H9 (cell line): ENCODE measurements around the gene NDUFAF4. TPM values are rescaled to one million over a fixed set of nuclear protein-coding genes. Genes with fewer than 3 reads are reported as not detected.

Experiments
- DNase-seq: peaks from one replicate; pipeline ENCODE4 v3.0.0-alpha.2; 2017
- H2AFZ ChIP-seq: one replicate; pipeline ENCODE4 v1.6.1; 2013; ENCODE audit warnings: mild to moderate bottlenecking, low read length, control low read depth, moderate library complexity
- H2AK5ac ChIP-seq: 2 replicates; pipeline ENCODE4 v1.6.1; 2013; ENCODE audit warnings: low read length, control low read depth, mixed read lengths; ENCODE audit not compliant: insufficient read length
- H2BK120ac ChIP-seq: one replicate; pipeline ENCODE4 v1.6.1; 2013; ENCODE audit warnings: low read depth, mild to moderate bottlenecking, low read length, control low read depth, inconsistent platforms; ENCODE audit not compliant: poor library complexity, severe bottlenecking
- H2BK12ac ChIP-seq: 2 replicates; pipeline ENCODE4 v1.6.1; 2013; ENCODE audit warnings: low read length, control low read depth, mixed read lengths, low read depth; ENCODE audit not compliant: insufficient read length
- H2BK15ac ChIP-seq: 2 replicates; pipeline ENCODE4 v1.6.1; 2013; ENCODE audit warnings: low read depth, low read length, control low read depth
- H2BK20ac ChIP-seq: one replicate; pipeline ENCODE4 v1.6.1; 2013; ENCODE audit warnings: low read depth, mild to moderate bottlenecking, low read length, control low read depth, inconsistent platforms; ENCODE audit not compliant: poor library complexity, severe bottlenecking
- H2BK5ac ChIP-seq: 2 replicates; pipeline ENCODE4 v1.6.1; 2013; ENCODE audit warnings: low read length, control low read depth, mixed read lengths; ENCODE audit not compliant: insufficient read length
- H3K14ac ChIP-seq: 2 replicates; pipeline ENCODE4 v1.6.1; 2013; ENCODE audit warnings: low read length, control low read depth; ENCODE audit not compliant: insufficient read depth
- H3K18ac ChIP-seq: 2 replicates; pipeline ENCODE4 v1.6.1; 2013; ENCODE audit warnings: low read depth, mild to moderate bottlenecking, mixed read lengths, low read length, control low read depth; ENCODE audit not compliant: insufficient read length
- H3K23ac ChIP-seq: 2 replicates; pipeline ENCODE4 v1.6.1; 2013; ENCODE audit warnings: low read length, control low read depth, mixed read lengths, low read depth; ENCODE audit not compliant: insufficient read length
- H3K23me2 ChIP-seq: 2 replicates; pipeline ENCODE4 v1.6.1; 2013; ENCODE audit warnings: low read depth, mild to moderate bottlenecking, mixed read lengths, low read length, control low read depth; ENCODE audit not compliant: insufficient read length, poor library complexity, severe bottlenecking
- H3K27ac ChIP-seq: 2 replicates; pipeline ENCODE4 v1.5.1; 2013; ENCODE audit warnings: low read length, control low read depth, mixed read lengths, low read depth; ENCODE audit not compliant: insufficient read length
- H3K27me3 ChIP-seq: 2 replicates; pipeline ENCODE4 v1.6.1; 2013; ENCODE audit warnings: low read length, control low read depth, inconsistent platforms; ENCODE audit not compliant: insufficient read depth
- H3K4ac ChIP-seq: 2 replicates; pipeline ENCODE4 v1.6.1; 2013; ENCODE audit warnings: low read depth, mild to moderate bottlenecking, control low read depth, inconsistent platforms, low read length, moderate library complexity
- H3K4me1 ChIP-seq: 2 replicates; pipeline ENCODE4 v1.6.1; 2013; ENCODE audit warnings: low read length, control low read depth, inconsistent platforms; ENCODE audit not compliant: insufficient read depth
- H3K4me2 ChIP-seq: 2 replicates; pipeline ENCODE4 v1.6.1; 2013; ENCODE audit warnings: low read length, control low read depth, mixed read lengths; ENCODE audit not compliant: insufficient read length, insufficient read depth
- H3K56ac ChIP-seq: 2 replicates; pipeline ENCODE4 v1.6.1; 2013; ENCODE audit warnings: low read depth, mild to moderate bottlenecking, mixed read lengths, low read length, control low read depth; ENCODE audit not compliant: insufficient read length
- H3K79me1 ChIP-seq: 2 replicates; pipeline ENCODE4 v1.6.1; 2013; ENCODE audit warnings: low read depth, mild to moderate bottlenecking, moderate library complexity, low read length, control low read depth, inconsistent platforms; ENCODE audit not compliant: insufficient read depth, poor library complexity, severe bottlenecking
- H3K79me2 ChIP-seq: 2 replicates; pipeline ENCODE4 v1.6.1; 2013; ENCODE audit warnings: low read length, control low read depth, inconsistent platforms; ENCODE audit not compliant: insufficient read depth
- H3K9ac ChIP-seq: 2 replicates; pipeline ENCODE4 v1.6.1; 2013; ENCODE audit warnings: low read length, control low read depth, mixed read lengths; ENCODE audit not compliant: insufficient read length; ENCODE audit errors: extremely low read depth
- H3K9me3 ChIP-seq: one replicate; pipeline ENCODE4 v1.6.1; 2013; ENCODE audit warnings: low read depth, low read length, inconsistent platforms; ENCODE audit not compliant: control insufficient read depth
- H3T11ph ChIP-seq: one replicate; pipeline ENCODE4 v1.6.1; 2013; ENCODE audit warnings: mild to moderate bottlenecking, low read length, control low read depth, inconsistent platforms
- H4K20me1 ChIP-seq: one replicate; pipeline ENCODE4 v1.6.1; 2013; ENCODE audit not compliant: control insufficient read depth, insufficient read length, insufficient read depth
- H4K5ac ChIP-seq: 2 replicates; pipeline ENCODE4 v1.6.1; 2013; ENCODE audit warnings: low read depth, mild to moderate bottlenecking, mixed read lengths, low read length, control low read depth; ENCODE audit not compliant: insufficient read length
- H4K8ac ChIP-seq: replicated peaks from 2 replicates; pipeline ENCODE4 v1.6.1; 2013; ENCODE audit warnings: low read length, control low read depth, mixed read lengths, low read depth; ENCODE audit not compliant: insufficient read length
- H4K91ac ChIP-seq: 2 replicates; pipeline ENCODE4 v1.6.1; 2013; ENCODE audit warnings: low read depth, mild to moderate bottlenecking, moderate library complexity, mixed read lengths, low read length, control low read depth; ENCODE audit not compliant: insufficient read length
- H3K27ac Mint-ChIP-seq, 3 experiments: 2 replicates in 2 of 3; 3 replicates in 1 of 3; pipeline ENCODE4 v1.8.0; 2020 to 2021; ENCODE audit warnings: mixed read lengths in 3 of 3, mild to moderate bottlenecking in 1 of 3, moderate library complexity in 1 of 3
- H3K27me3 Mint-ChIP-seq: 2 replicates; pipeline ENCODE4 v1.8.0; 2021; ENCODE audit warnings: low read depth, mild to moderate bottlenecking, moderate library complexity, mixed read lengths
- H3K36me3 Mint-ChIP-seq, 3 experiments: 2 replicates in 2 of 3; 3 replicates in 1 of 3; pipeline ENCODE4 v1.8.0; 2020 to 2021; ENCODE audit warnings: low read depth in 3 of 3, mixed read lengths in 3 of 3; ENCODE audit not compliant: insufficient read depth in 1 of 3
- H3K4me1 Mint-ChIP-seq, 2 experiments: 2 replicates each; pipeline ENCODE4 v1.8.0; 2020; ENCODE audit warnings: mixed read lengths in 2 of 2
- H3K4me3 Mint-ChIP-seq, 2 experiments: 2 replicates in 1 of 2; 3 replicates in 1 of 2; pipeline ENCODE4 v1.8.0; 2020 to 2021; ENCODE audit warnings: mild to moderate bottlenecking in 2 of 2, mixed read lengths in 2 of 2, moderate library complexity in 1 of 2
- H3K9me3 Mint-ChIP-seq, 2 experiments: 2 replicates in 1 of 2; 3 replicates in 1 of 2; pipeline ENCODE4 v1.8.0; 2020; ENCODE audit warnings: mild to moderate bottlenecking in 2 of 2, mixed read lengths in 2 of 2, moderate library complexity in 1 of 2
- WGBS: extraction: QIAGEN DNeasy Blood & Tissue Kit; methylation state at CpG from one replicate; pipeline ENCODE4 v1.1.7; 2013; ENCODE audit warnings: missing lambda C conversion rate, low lambda C conversion rate, mixed read lengths; ENCODE audit not compliant: insufficient read length; ENCODE audit errors: extremely low coverage; 5-methylcytosine and 5-hydroxymethylcytosine counted together
- total RNA-seq: library from RNA; stranded (reverse); gene quantifications from 2 replicates; pipeline ENCODE4 v1.2.1, GENCODE V29; 2021
- TF ChIP-seq, protein P1 (sequence below): fragments of 200-600 bp; sonication (generic); conservative IDR thresholded peaks from 3 replicates; pipeline ENCODE4 v1.8.0; 2021; ENCODE audit warnings: antibody characterized with exemption, mild to moderate bottlenecking

NDUFAF4 gene
- total RNA-seq, 1 experiment from 2014 or later, result 86.6 TPM

- Mint-ChIP-seq H3K4me3 (no peak overlapping the region), H3K36me3 (peaks cover 8 to 23% (median 20%) of the 10 kb centered on the region in 3 experiments; a peak in 5 of 7 replicates), H3K27ac (no peak overlapping the region), H3K4me1 (peaks cover 0 to 3% of the 10 kb centered on the region in 2 experiments; a peak in 2 of 4 replicates), H3K27me3 (no peaks in the 10 kb centered on the region), H3K9me3 (no peaks in the 10 kb centered on the region)
- H3K9ac ChIP-seq, result no peak overlapping the region
- H4K91ac ChIP-seq, result no peak overlapping the region
- H2AFZ ChIP-seq, result no peak overlapping the region
- H3K79me2 ChIP-seq, result peaks cover 3% of the 10 kb centered on the region; the same call in 1 of the 2 replicates
- no peak overlapping the region for H2BK12ac ChIP-seq
- no peak overlapping the region for H2AK5ac ChIP-seq
- no peaks in the 10 kb centered on the region for H3K9me3 ChIP-seq
- no peak overlapping the region for H3K56ac ChIP-seq
- H2BK20ac ChIP-seq, result no peak overlapping the region
- H3K18ac ChIP-seq, result no peak overlapping the region
- H2BK5ac ChIP-seq, result no peak overlapping the region
- H3K14ac ChIP-seq, result no peak overlapping the region
- no peak overlapping the region for H3K27ac ChIP-seq
- DNase-seq, result no peak
- H3K79me1 ChIP-seq, result no peaks in the 10 kb centered on the region
- H3T11ph ChIP-seq, result no peak overlapping the region
- WGBS, result no CpG with 5 or more reads among the region's 1 CpG
- H3K4me2 ChIP-seq, result no peak overlapping the region
- no peaks in the 10 kb centered on the region for H3K27me3 ChIP-seq
- TF ChIP-seq, protein P1, sequence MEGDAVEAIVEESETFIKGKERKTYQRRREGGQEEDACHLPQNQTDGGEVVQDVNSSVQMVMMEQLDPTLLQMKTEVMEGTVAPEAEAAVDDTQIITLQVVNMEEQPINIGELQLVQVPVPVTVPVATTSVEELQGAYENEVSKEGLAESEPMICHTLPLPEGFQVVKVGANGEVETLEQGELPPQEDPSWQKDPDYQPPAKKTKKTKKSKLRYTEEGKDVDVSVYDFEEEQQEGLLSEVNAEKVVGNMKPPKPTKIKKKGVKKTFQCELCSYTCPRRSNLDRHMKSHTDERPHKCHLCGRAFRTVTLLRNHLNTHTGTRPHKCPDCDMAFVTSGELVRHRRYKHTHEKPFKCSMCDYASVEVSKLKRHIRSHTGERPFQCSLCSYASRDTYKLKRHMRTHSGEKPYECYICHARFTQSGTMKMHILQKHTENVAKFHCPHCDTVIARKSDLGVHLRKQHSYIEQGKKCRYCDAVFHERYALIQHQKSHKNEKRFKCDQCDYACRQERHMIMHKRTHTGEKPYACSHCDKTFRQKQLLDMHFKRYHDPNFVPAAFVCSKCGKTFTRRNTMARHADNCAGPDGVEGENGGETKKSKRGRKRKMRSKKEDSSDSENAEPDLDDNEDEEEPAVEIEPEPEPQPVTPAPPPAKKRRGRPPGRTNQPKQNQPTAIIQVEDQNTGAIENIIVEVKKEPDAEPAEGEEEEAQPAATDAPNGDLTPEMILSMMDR, result no peak
- no peak overlapping the region for H4K8ac ChIP-seq
- H3K23ac ChIP-seq, result no peak overlapping the region
- H2BK120ac ChIP-seq, result no peak overlapping the region
- H3K4me1 ChIP-seq, result no peaks in the 10 kb centered on the region
- H4K5ac ChIP-seq, result no peak overlapping the region
- no peaks in the 10 kb centered on the region for H3K23me2 ChIP-seq
- H2BK15ac ChIP-seq, result no peak overlapping the region
- H3K4ac ChIP-seq, result no peak overlapping the region
- no peaks in the 10 kb centered on the region for H4K20me1 ChIP-seq
These were observed 8.5 kb downstream of the NDUFAF4 start for GRCh38 chr6:96889146-96889545.
